ENCODE results near the gene MAPRE2.
A peak's percentile ranks its signal among the peaks of the same experiment; 100 is the strongest.

Gene MAPRE2

DNA sequence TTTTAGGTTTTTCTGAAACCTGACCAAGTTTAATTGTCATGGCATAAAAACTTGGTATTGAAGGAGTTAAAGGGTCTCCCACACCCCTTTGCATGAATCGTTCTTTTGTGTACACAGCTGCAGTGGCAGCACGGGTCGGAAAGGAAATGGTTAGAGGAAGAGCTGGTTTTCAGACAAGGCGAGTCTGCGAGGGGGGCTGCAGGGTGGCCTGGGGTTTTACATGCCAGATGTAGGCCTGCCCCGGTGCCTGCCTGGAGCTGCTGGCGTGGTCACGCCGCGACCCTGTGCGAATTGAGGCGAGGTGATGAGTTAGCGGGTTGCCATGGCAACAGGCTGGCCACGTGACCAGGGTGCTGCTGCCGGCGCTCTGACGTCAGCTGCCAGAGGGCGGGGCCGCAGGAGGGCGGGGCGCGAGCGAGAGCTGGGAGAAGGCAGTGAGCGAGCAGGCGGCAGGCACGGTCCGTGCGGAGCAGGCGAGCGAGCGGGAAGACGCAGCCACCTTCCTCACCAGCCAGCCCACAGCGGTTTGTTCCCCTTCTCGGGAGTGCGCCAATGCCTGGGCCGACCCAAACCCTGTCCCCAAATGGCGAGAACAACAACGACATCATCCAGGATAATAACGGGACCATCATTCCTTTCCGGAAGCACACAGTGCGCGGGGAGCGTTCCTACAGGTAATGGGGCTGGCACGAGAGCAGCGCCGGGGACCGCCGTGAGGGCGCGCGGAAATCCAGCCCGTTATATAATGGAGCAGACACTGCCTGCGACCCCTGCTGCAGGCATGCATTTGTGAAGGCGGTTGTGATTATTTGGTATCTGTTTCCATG, at the start of gene MAPRE2:
MAPRE2 (plus strand) TSS at position 426 of the 827 bp plus-strand sequence; CDS start at position 553, 127 bp downstream.
- peak; percentile 98 for DNase-seq

DNA sequence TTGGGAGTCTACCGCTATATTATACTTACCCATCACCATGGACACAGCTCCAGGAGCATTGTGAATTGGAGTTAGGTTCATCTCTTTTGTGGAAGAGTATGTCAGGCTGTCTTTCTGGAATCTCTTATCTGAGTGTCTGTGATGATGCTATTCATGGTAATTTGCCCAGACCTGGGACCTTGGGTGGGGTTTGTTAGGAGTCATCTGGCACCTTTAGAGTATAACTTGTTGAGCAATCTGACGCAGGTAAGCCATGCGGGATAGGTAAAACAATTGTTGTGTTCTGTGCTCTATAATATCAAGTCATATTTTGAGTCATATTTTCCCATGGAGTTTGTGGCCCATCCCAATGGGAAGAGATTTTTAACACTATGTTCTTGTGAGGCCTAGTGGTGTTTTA, 49.7 kb upstream of the MAPRE2 start:
- DNase-seq = no peak

DNA sequence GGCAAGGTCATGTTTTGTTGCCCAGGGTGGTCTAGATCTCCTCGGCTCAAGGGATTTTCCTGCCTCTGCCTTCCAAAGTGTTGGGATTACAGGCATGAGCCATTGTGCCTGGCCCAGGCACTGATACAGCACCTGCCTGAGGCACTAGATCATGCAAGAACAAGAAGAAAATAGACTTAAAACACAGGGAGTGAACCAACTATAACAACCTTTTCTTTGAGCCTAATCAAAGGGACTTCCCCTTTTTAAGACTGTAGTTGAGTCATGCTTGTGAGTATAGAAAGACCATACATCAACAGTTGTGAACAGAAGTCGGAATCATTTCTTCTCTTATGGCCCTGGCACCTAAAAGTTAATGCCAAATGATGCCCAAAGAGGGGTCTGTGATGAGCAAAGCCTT, 47.9 kb upstream of the MAPRE2 start:
- peak; percentile 59 for DNase-seq

DNA sequence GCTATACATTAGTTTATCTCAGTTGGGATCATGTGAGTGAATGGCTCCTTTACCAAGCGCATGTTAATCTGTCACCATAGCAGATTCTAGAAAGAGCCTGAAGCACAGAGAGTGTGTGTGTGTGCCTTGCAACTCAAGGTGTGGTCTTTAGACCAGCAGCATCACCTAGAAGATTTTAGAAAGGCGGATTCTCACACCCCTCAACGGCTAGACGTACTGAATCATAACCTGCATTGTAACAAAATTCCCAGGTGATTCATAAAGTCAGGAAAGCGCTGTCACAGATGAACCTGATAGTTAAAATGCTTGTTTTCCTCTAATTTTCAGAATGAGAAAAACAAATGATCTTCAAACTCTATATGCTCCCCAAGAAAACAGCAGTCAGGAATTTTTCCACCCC, 45.5 kb upstream of the MAPRE2 start:
- DNase-seq = no peak

DNA sequence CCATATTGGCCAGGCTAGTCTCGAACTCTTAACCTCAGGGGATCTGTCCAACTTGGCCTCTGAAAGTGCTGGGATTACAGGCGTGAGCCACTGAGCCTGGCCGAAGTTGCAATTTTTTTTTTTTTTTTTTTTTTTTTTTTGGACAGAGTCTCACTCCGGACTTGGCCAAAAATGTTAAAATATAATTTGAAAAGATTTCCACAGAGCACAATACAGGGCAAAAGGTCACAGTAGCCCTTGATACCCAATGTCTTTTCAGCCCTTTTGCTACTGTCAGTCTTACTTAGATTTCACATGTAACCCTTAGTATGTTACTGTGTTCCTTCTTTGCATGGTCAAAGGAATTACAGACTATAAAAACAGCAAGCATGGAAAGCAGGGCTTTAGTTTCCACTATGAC, 42.6 kb upstream of the MAPRE2 start:
- no peak for DNase-seq

DNA sequence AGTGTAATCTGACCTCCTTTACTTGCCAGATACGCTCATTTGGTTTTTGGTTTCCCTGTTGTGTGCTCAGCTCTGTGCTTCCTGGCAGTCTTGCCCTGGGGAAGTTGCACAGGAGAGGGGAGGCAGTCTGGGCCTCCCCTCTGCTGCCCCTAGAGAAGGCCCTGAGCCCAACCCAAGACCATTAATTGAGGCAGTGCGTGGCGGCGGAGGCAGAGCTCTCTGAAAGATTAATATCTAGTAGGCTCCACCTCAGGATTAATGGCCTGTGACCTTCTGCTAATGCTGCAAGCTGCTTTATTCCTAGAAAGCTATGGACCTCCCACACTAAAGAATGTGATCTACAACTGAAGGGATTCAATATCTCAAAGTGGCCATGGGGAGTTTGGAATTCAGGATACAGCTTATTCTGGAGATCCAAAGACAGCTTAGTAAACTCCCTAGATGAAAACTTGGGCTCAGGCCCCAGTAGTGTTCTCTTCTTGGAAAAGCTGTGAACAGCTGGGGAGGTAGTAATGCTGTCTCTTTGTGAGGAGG, 41.4 kb upstream of the MAPRE2 start:
- DNase-seq = no peak

DNA sequence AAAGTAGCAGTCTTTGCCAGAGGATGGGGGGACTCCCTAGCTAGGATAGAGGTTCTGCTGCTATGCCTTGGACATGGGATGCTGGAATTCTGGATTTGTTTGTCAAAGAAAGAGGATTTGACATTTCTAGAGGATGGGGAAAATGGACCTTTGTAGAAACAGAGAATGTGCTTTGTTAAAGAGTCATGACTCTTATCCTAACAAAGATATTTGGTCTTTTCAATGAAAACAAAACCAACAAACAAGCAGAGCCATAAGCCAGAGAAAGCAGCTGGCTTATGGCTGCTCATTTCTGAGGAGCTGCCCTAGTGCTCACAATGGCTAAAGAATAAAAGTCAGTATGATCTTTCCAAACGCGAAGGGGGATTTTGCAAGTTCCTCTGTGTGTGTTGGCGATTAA, 40.8 kb upstream of the MAPRE2 start:
- DNase-seq = no peak

DNA sequence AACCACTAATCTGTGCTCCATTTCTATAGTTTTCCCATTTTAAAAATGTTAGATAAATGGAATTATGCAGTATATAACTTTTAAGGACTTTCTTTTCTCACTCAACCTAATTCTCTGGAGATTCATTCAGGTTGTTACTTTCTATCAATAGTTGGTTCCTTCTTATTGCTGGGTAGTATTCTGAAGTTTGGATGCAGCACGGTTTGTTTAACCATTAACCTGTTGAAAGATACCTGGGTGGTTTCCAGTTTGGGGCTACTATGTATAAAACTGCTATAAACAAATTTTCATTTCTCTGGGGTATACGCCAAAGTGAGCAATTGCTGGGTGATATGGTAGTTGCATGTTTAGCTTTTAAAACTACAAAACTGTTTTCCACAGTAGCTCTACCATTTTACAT, 39.1 kb upstream of the MAPRE2 start:
- no peak for DNase-seq

DNA sequence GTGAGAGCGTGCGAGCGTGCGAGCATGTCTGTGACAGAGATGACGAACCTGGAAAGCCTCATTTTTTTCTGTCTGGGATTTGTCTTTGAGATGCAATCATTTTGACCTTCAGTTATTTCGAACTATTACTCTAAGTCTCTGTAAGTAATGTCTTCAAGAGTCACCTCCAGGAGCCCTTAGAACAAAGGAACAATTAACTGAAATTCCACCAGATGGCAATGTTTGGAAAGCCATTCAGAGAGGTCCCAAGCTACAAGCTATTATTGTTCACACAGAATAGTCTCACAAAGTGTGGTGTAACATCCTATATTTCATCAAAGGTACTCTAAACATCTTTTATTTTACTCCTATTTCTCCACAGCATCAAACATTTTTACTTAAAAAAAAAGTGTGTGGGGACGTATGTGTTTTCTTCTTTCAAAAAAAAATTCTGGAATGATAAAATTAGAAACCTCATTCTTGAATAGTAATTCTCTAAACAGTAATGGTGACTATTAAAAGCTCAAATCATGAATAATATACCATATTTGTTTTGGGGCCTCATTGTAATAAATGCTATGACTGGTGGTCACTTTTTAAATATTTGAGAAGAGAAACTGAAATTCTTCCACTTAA, 35.1 kb upstream of the MAPRE2 start:
- DNase-seq = peak; percentile 87

DNA sequence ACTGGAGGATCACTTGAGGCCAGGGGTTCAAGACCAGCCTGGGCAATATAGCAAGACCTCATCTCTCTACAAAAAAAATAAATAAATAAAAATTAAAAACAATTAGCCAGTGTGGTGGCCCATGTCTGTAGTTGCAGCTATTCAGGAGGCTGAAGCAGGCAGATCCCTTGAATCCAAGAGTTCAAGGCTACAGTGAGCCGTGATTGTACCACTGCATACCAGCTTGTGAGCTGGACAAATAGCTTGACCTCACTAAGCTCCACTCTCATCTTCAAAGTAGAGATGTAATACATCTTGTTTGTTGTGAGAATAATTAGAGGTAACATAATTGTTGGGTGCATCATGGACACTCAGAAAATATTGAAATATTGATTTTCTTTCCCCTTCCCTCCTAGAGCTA, 31.1 kb upstream of the MAPRE2 start:
- no peak for DNase-seq

DNA sequence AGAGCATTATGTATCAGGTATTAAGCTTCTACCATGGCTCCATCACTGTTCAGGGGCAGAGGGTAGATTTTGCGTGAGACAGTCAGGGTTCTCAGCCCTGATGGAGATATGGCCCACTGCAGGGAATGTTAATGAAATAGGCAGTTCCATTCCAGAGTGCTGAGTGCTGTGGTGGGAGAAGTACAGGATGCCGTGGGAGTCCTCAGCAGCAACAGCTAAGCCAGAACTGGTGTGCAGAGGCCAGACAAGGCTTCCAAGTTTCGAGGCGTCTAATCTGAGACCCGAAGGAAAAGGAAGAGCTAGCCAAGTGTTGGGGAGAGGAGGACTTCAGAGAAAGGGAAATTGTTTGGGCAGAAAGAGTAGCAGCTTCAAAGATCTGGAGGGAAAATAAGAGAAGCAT, 30.2 kb upstream of the MAPRE2 start:
- no peak for DNase-seq

DNA sequence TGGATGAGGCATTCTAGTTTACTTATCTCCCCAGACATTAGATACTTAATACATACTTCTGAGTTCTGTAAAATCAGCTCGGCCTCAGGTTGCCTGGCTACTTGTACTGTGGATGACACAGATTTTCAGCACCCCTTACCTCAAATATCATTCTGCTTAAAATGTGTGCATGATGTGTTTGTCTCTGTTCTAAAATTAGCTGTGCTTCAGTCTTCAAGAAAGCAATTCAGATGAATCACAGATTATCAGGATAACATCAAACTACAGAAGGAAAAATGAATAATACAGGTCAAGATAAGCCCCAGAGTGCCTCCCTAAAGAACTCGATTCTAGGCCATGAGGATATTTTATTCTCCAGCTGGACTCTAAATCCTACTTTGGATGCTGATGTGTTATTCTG, 21.3 kb upstream of the MAPRE2 start:
- no peak for DNase-seq

DNA sequence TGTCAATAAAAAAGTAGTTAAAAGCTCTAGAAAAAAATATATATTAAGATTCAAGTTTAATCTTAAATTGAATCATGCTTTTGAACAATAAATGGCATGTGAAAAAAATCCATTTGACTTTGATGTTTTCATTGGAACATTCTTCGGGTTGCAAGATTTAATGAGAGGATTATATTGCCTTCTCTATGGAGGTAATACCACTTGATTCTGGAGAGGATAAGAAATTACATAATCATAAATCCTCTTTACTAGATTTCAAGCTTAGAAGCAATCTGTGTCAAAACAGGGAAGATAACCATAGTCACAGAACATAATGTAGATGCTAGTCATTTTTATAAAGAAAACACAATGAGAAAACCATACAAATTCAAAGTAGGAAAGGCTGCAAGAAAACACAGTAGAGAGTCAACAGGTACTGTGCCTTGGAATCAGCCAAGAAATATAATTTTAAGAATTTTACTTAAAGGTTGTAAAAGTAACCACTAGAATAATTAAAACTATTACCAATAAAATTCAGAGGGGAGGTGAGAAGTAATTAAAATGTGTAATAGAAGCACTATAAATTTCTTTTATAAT, 18.7 kb upstream of the MAPRE2 start:
- no peak for DNase-seq

DNA sequence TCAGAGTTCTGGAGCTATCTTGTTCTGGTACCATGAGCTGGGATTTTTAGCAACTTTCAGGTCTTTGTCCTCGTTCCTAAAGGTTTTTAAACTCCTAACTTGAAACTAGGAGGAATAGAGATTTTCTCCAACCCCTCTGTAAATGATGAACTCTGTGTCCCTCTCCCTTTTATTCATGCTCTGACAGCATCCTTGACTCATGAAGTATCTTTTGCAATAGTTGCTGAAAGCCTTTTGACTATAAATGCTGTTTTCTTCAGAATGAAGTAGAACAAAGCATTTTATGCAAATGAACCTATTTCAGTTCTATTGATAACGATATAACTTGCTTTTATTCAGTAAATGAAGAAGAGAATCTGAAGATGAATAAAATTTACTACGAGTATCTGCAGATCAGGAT, 17.0 kb upstream of the MAPRE2 start:
- no peak for DNase-seq

DNA sequence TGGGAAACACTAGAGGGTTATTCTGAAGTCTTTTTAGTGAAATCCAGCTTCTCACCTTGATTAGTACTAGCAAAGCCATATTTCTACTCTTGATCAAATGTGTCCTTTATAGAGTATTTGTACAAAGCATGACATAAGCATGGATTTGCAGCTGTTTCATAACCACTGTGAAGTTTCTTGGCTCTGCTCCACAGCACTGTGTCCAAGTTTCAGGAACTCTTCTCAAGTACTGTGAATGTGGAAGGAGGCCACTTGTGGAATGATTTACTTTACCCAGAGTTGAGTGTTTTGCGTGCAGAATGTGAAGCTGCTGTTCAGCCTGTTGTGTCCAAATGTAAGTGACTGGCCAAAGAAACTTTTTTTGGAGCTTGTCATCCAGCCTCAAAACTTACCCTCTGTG, 16.2 kb upstream of the MAPRE2 start:
- no peak for DNase-seq

DNA sequence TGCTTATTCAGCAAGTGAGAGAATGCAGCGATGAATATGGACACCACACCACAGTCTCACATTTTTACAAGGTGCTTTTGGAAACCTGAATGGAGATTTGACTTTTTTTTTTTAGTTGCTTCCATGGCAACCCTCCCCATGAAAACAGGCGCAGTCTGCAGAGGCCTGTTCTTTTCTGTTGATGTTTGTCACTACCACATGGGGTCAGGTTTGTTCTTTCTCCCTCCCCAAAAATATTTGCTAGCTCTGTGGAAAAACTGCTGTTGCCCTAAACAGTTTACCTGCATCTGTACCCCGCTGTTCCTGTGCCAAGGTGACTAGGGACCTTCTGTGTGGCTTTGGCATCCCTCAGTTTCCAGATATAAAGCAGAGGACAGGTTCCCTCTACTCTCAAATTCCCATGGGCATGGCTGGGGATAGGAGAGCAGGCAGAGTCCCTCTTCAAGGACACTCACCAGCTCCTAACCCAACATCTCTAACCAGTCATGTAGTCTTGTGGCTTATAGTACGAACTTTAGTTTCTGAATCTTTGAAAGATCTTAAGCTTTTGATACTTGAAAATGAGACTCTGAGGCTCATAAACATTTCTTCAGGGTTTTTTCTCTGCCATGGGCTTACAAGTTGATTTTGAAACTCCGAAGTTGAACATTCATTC, 14.7 kb upstream of the MAPRE2 start:
- DNase-seq = peak; percentile 57

DNA sequence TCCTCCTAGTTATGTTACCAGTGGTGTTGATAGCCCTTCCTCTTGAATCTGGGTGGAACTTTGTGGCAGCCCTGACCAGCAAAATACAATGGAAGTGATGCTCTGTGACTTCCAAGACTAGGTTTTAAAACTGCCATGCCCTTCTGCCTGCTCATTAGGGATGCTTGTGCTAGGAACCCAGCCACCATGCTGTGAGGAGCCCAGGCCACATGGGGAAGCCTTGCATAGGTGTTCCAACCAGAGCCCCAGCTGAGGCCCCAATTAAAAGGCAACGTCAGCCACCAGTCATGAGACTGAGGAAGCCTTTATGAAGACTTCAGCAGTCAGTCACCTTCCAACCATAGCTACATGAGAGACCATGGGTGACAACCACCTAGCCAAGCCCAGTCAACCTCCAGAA, 14.0 kb upstream of the MAPRE2 start:
- DNase-seq = no peak

DNA sequence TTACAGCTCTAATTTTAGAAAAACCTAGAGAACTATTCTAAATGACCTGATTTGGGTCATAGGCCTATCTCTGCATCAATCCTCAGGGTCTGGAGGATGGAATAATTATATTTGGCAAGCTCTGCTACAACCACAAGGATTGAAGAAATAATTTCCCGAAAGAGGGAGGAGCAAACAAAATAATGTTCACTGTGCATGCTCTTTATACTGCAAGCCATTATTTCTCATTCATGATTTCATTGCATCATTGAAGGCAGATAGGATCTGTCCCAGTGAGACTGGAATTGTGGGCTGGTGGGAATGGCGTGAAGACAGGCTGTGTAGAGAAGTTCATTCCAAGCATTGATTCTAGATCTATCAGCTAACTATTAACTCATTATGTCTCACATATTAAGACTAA, 12.7 kb upstream of the MAPRE2 start:
- DNase-seq = no peak

DNA sequence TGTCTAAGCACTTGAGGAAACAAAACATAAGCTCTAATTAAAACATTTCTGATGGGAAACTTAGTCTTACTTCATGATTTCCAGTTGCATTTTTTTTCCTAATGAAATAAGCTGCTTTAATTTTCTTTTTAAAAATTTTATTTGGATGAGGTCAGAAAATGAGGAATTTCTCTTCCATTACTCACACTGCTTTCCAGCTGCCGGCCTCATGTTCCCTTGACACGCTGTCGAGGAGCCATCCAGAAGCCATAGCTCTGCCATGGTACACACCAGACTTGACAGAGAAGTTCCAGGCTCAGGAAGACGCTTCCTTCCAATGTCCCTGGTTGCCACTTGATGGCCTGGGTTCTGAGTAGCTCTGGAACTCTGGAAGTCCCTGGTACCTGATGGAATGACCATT, 12.1 kb upstream of the MAPRE2 start:
- no peak for DNase-seq

DNA sequence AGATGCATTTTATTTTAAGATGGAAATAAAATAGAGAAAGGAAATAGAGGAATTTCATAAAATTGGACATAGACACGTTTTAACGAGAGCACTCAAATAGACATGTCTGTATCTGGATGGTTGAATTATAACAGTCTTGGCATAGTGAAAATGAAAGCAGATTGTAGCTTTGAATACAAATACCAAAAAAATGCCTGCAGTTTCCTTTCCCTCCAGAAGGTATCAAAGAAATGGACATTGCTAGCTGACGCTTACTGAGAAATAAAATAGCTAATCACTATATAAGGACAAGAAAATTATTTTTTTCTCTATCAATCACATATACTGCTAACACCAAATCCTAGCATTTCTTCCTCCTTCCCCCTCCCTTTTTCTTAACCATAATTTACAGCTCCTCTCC, 11.4 kb upstream of the MAPRE2 start:
- DNase-seq = peak; percentile 63

DNA sequence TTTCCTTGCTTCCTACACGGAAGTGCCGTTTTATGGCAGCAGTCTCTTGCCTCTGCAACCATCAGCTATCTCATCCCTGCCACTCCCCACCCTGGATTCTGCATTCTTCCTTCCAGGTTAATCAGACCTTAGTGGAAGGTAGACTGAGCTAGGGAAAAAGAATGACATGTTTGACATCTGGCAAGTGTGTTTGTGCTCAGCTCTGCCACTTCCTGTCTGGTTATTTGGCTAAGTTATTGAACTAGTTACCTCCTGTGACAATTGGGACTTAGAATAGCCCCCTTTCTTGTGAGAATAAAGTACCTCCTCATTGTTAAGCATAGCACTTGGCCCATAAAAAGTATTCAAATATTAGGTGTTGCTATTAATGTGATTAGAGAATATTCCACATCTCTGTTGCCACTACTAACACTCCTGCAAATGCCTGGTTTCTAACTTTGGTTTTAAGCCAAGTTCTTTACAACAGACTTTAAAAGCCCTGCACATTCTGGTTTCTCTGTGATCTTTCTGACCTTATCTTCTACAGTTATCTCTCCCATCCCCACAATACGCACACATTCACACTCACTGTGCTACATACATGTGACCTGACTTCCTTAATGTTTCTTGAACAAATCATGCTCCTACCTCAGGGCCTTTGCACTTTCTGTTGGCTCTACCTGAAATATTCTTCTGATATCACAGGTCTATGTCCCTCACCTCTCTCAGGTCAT, 10.8 kb upstream of the MAPRE2 start:
- DNase-seq = peak; percentile 69

DNA sequence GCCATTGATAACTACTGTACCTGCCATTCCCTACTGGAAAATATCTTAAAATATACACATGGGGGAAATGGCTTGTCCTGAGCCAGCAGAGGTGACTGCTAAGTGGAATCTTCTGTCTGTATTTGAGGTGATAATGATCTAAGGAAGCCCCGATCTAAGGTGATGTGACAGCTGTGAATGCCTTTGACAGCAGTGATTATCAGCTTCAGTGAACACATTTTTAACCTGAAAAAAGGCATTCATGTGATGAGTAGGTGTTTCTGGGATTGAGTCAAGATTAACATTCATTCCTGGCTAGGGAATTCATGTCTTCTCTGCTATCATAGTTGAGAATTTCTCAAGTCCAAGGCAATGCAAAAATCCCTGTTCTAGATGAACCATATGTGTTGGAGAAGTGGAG, 9.1 kb upstream of the MAPRE2 start:
- no peak for DNase-seq

DNA sequence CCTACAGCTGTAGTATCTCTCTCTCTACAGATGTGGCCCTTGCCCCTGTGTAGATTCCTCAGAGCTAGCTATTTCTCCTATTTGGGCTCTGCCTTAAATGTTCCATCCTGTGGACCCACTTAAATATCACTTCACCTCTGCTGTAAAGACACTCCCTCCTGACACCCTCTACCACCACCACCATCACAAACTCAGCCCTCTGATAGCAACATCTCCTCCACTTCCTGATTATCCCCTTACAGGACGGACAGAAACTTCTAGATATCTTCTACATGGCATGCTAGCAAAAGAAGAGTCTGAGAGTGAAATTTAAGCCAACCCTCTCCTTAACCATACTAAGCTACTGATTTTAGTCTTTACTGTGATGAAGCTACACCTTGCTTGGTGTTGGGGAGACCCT, 3.2 kb upstream of the MAPRE2 start:
- no peak for DNase-seq

Data from hematopoietic multipotent progenitor cell treated with erythropoietin and hydrocortisone succinate and interleukin-3 and kit ligand, for 4 days (in vitro differentiated cells).